Fibroblast of the aortic adventitia (primary cell): ENCODE measurements around the gene SEPTIN2. TPM values are rescaled to one million over a fixed set of nuclear protein-coding genes. Genes with fewer than 3 reads are reported as not detected.

ENCODE experiments used
- DNase-seq: peaks from one replicate; pipeline ENCODE4 v3.0.0-alpha.2; 2010; ENCODE audit warnings: low read depth
- H3K4me3 ChIP-seq: 2 replicates; pipeline ENCODE4 v1.5.1; 2011; ENCODE audit warnings: low read depth, mild to moderate bottlenecking, control low read depth, low read length, moderate library complexity
- CTCF ChIP-seq: IDR thresholded peaks from 2 replicates; pipeline ENCODE4 v1.5.1; 2011; ENCODE audit warnings: mild to moderate bottlenecking, low read length, control low read depth, inconsistent platforms; ENCODE audit not compliant: insufficient read depth
- total RNA-seq: library from RNA; depleted of rRNA; stranded (reverse); fragments of >200 nt; gene quantifications from 2 replicates; pipeline ENCODE4 v1.2.3, GENCODE V29; 2012; ENCODE audit warnings: low replicate concordance

The SEPTIN2 gene
- total RNA-seq, 1 donor = 546 TPM

GRCh38 chr2:241307055-241307454 is 8.7 kb upstream of the SEPTIN2 start:
- no peak overlapping the region for H3K4me3 ChIP-seq
- TF ChIP-seq CTCF = no peak
- DNase-seq = no peak

- no peak overlapping the region for H3K4me3 ChIP-seq
- no peak for TF ChIP-seq CTCF
- DNase-seq = peak; percentile 23
These were observed 7.5 kb upstream of the SEPTIN2 start for GRCh38 chr2:241308267-241308666.

DNA sequence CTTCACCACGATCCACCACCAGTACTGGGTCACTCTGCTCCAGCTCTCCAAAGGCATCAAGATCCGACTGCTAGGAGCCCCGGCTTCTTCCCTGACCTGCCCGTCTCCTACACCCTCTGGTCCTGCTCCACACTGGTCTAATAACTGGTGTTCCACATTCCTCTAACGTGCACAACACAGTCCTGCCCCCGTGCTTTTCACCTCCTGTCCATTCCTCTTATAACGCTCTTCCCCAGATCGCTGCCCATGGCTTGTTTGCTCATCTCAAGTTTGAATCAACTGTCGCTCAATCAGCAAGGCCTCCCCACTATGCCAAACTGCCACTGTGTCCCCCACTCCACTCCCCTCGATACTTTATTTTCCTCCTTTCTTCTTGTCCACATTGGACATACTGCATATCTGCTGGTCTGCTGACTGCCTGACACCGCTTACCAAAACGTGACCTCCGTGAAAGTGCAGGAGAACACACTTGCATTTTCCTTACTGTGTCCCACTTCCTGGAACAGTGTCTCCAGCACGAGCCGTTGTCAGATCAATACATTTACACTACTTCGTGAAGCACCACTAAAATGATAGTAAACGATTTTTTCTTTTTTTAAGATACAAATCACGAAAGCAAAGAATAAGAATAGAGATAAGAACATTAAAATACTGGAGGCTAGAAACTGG is 6.8 kb upstream of the SEPTIN2 start:
- DNase-seq = no peak
- no peak for TF ChIP-seq CTCF
- no peak overlapping the region for H3K4me3 ChIP-seq

GRCh38 chr2:241309684-241310117 is 6.0 kb upstream of the SEPTIN2 start:
- DNase-seq = peak; percentile 42

DNA sequence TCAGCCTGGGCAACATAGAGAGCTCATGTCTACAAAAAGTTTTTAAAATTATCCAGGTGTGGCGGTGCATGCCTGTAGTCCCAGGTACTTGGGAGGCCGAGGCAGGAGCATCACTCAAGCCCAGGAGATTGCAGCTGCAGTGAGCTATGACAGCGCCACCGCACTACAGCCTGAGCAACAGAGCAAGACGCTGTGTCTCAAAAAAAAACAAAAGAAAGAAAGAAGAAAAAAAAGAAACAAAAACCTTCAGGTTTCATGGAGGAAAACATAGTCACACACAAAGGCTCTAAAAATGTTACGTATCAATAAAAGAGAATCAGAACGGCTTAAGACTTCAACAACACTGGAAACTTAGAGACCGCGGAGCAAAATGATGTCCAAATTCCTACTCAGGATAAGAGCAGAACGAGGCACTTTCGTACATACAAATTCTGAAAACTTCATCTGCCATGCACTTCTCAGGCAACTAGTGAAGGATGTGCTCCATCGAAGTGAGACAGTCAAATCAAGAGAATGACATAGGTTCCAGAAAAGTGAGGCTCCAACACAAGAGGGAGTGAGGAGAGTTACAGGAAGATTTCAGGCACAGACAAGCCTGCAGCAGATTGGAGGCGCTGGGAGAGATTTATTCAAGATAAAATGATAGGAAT is 4.7 kb upstream of the SEPTIN2 start:
- no peak overlapping the region for H3K4me3 ChIP-seq
- TF ChIP-seq CTCF = no peak

More at GRCh38 chr2:241309684-241310117, 6.0 kb upstream of the SEPTIN2 start:
- TF ChIP-seq CTCF = no peak
- H3K4me3 ChIP-seq = no peak overlapping the region

DNA sequence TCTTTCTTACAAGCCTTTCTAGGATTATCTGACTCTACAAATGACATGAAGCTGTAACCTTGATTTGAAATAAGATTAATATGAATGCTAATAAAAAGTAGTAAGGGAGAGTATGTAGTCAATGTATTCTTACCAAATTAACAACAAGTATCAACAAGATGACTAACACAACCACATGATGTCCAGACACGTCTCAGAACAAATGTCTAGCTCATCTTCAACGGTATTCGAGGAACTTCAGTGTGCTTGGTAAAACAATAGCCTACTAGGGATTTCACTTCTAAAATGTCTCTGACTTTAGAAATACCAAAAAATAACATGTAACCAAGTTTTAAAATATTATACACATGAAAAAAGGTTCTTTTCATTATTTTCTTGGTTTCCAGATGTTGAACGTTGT is 3.6 kb upstream of the SEPTIN2 start:
- no peak for DNase-seq
- TF ChIP-seq CTCF = no peak
- H3K4me3 ChIP-seq = no peak overlapping the region

More for the DNA sequence above, 4.7 kb upstream of the SEPTIN2 start:
- no peak for DNase-seq
